SK-N-SH (cell line): ENCODE measurements around the gene MSANTD3. TPM values are rescaled to one million over a fixed set of nuclear protein-coding genes. Genes with fewer than 3 reads are reported as not detected.

ENCODE experiments used
- CTCF ChIA-PET: fragments of 300-600, 350-600 bp; formaldehyde crosslinking; extraction: SDS; loops from one replicate; lab custom pipeline; 2021; lab: Yijun Ruan, JAX
- POLR2A ChIA-PET: fragments of 350-600 bp; sonication (Branson Sonifier 250); formaldehyde crosslinking; extraction: SDS; loops from one replicate; lab custom pipeline; 2020; ENCODE audit warnings: antibody characterized with exemption, inconsistent platforms; lab: Yijun Ruan, JAX
- DNase-seq: peaks from one replicate; pipeline ENCODE4 v3.0.0; 2012
- H2AFZ ChIP-seq: fragments of 200-600 bp; sonication (generic); 2 replicates; pipeline ENCODE4 v1.8.1; 2016; ENCODE audit warnings: antibody characterized with exemption, mild to moderate bottlenecking, low read depth
- H3F3A ChIP-seq: fragments of 200-600 bp; sonication (generic); replicated peaks from 2 replicates; pipeline ENCODE3; 2016; ENCODE audit warnings: antibody characterized with exemption, mild to moderate bottlenecking; ENCODE audit not compliant: insufficient read depth
- H3K27ac ChIP-seq, 2 experiments: fragments of 200-500 bp in 1 of 2; fragments of 200-600 bp in 1 of 2; sonication (Bioruptor generic) in 1 of 2; sonication (generic), shearing (Covaris generic) in 1 of 2; 2 replicates each; pipeline versions ENCODE4 v1.5.1 to v1.6.1; 2014 to 2016; ENCODE audit warnings: low read depth in 2 of 2, inconsistent platforms in 1 of 2, low read length in 1 of 2, mild to moderate bottlenecking in 1 of 2, mixed read lengths in 1 of 2
- H3K27me3 ChIP-seq: fragments of 200-600 bp; sonication (generic), shearing (Covaris generic); 2 replicates; pipeline ENCODE4 v1.6.1; 2016; ENCODE audit warnings: mixed run types; ENCODE audit not compliant: insufficient read depth
- H3K36me3 ChIP-seq, 2 experiments: fragments of 200-500 bp in 1 of 2; fragments of 200-600 bp in 1 of 2; sonication (Bioruptor generic) in 1 of 2; sonication (generic) in 1 of 2; replicated peaks in 1 of 2; 2 replicates each; pipeline versions ENCODE3 to v1.5.1; 2014 to 2016; ENCODE audit warnings: low read length in 1 of 2, mild to moderate bottlenecking in 1 of 2; ENCODE audit not compliant: insufficient read depth in 2 of 2, control insufficient read depth in 1 of 2
- H3K4me1 ChIP-seq, 2 experiments: fragments of 200-500 bp in 1 of 2; fragments of 200-600 bp in 1 of 2; sonication (Bioruptor generic) in 1 of 2; sonication (generic), shearing (Covaris generic) in 1 of 2; 2 replicates each; pipeline versions ENCODE4 v1.5.1 to v1.6.1; 2014 to 2016; ENCODE audit warnings: low read depth in 1 of 2, low read length in 1 of 2, mixed run types in 1 of 2; ENCODE audit not compliant: insufficient read depth in 2 of 2, control insufficient read depth in 1 of 2
- H3K4me2 ChIP-seq: fragments of 200-600 bp; sonication (generic), shearing (Covaris generic); 2 replicates; pipeline ENCODE4 v1.6.1; 2017; ENCODE audit warnings: mixed run types
- H3K4me3 ChIP-seq, 2 experiments: fragments of 200-500 bp in 1 of 2; fragments of 200-600 bp in 1 of 2; sonication (Bioruptor generic) in 1 of 2; sonication (generic), shearing (Covaris generic) in 1 of 2; 2 replicates each; pipeline versions ENCODE4 v1.5.1 to v1.8.1; 2014 to 2016; ENCODE audit warnings: low read depth in 2 of 2, inconsistent platforms in 1 of 2, low read length in 1 of 2, mild to moderate bottlenecking in 1 of 2, mixed read lengths in 1 of 2, moderate library complexity in 1 of 2
- H3K79me2 ChIP-seq: fragments of 200-600 bp; sonication (generic); 2 replicates; pipeline ENCODE4 v1.8.1; 2017; ENCODE audit warnings: mild to moderate bottlenecking; ENCODE audit not compliant: insufficient read depth
- H3K9ac ChIP-seq: fragments of 200-600 bp; sonication (generic); 2 replicates; pipeline ENCODE4 v1.6.1; 2017; ENCODE audit warnings: mixed run types
- H3K9me2 ChIP-seq: fragments of 200-600 bp; sonication (generic); 2 replicates; pipeline ENCODE4 v1.6.1; 2017; ENCODE audit warnings: mixed run types
- H3K9me3 ChIP-seq: fragments of 200-600 bp; sonication (generic); 2 replicates; pipeline ENCODE4 v1.6.1; 2017; ENCODE audit warnings: mixed run types, mild to moderate bottlenecking, moderate library complexity
- H4K20me1 ChIP-seq: fragments of 200-600 bp; sonication (generic); 2 replicates; pipeline ENCODE4 v1.6.1; 2017; ENCODE audit warnings: mild to moderate bottlenecking, mixed run types; ENCODE audit not compliant: insufficient read depth
- ELF1 ChIP-seq: IDR thresholded peaks from 2 replicates; pipeline ENCODE4 v1.4.0; 2012
- EZH2phosphoT487 ChIP-seq: fragments of 200-600 bp; sonication (generic); IDR thresholded peaks from 2 replicates; pipeline ENCODE4 v1.6.1; 2017; ENCODE audit warnings: low read depth, mixed run types, mild to moderate bottlenecking, antibody characterized with exemption, moderate library complexity, borderline replicate concordance
- FOXJ3 ChIP-seq: sonication (generic); formaldehyde crosslinking; IDR thresholded peaks from 2 replicates; pipeline ENCODE4 v1.5.1; 2020; ENCODE audit warnings: mild to moderate bottlenecking, missing genetic modification reagents
- GABPA ChIP-seq: IDR thresholded peaks from 2 replicates; pipeline ENCODE4 v1.4.0; 2012; ENCODE audit warnings: low read depth, mild to moderate bottlenecking
- GATA2 ChIP-seq: sonication (generic); formaldehyde crosslinking; IDR thresholded peaks from 2 replicates; pipeline ENCODE4 v1.5.0; 2020; ENCODE audit warnings: mild to moderate bottlenecking, missing genetic modification reagents
- JUND ChIP-seq: IDR thresholded peaks from 2 replicates; pipeline ENCODE4 v1.4.0; 2012
- MEF2A ChIP-seq: IDR thresholded peaks from 2 replicates; pipeline ENCODE4 v1.4.0; 2012; ENCODE audit warnings: low read depth, borderline replicate concordance
- MXI1 ChIP-seq: IDR thresholded peaks from 2 replicates; pipeline ENCODE4 v1.6.1; 2012; ENCODE audit warnings: mild to moderate bottlenecking, low read depth, low read length, improper control_type of control experiment
- PBX3 ChIP-seq: IDR thresholded peaks from 2 replicates; pipeline ENCODE4; 2012
- POLR2AphosphoS5 ChIP-seq: IDR thresholded peaks from 2 replicates; pipeline ENCODE4 v1.6.1; 2012; ENCODE audit warnings: low read depth, low read length
- RAD21 ChIP-seq: IDR thresholded peaks from 2 replicates; pipeline ENCODE4 v1.6.1; 2012; ENCODE audit warnings: mild to moderate bottlenecking, low read length
- RFX5 ChIP-seq: IDR thresholded peaks from 2 replicates; pipeline ENCODE4 v1.6.1; 2012; ENCODE audit warnings: mild to moderate bottlenecking, improper control_type of control experiment, low read length
- SMC3 ChIP-seq: IDR thresholded peaks from 2 replicates; pipeline ENCODE4 v1.6.1; 2012; ENCODE audit warnings: low read depth, low read length, improper control_type of control experiment
- TCF12 ChIP-seq: IDR thresholded peaks from 2 replicates; pipeline ENCODE4 v1.4.0; 2012
- YY1 ChIP-seq: IDR thresholded peaks from 2 replicates; pipeline ENCODE4 v1.4.0; 2012; ENCODE audit warnings: low read depth, mild to moderate bottlenecking
- WGBS: methylation state at CpG from one replicate; pipeline ENCODE4 v1.1.6; 2017; ENCODE audit warnings: low lambda C conversion rate; 5-methylcytosine and 5-hydroxymethylcytosine counted together
- polyA plus RNA-seq, 3 experiments: library from polyadenylated mRNA; depleted of rRNA; stranded (reverse); fragments of >200 nt; gene quantifications; 2 replicates each; pipeline ENCODE4 v1.2.3, GENCODE V29; 2012
- TF ChIP-seq, protein P1 (sequence below): IDR thresholded peaks from 2 replicates; pipeline ENCODE4 v1.4.0; 2012; ENCODE audit warnings: low read depth, borderline replicate concordance
- TF ChIP-seq, protein P2 (sequence below): IDR thresholded peaks from 2 replicates; pipeline ENCODE4 v1.4.0; 2012; ENCODE audit warnings: low read depth, borderline replicate concordance

Gene MSANTD3
- polyA plus RNA-seq, 1 of the 3 experiments (the other 2 are of a cell fraction), result 48.3 TPM

- H3K79me2 ChIP-seq, result no peaks in the 10 kb centered on the region
- no peak overlapping the region for H3K27ac ChIP-seq
- TF ChIP-seq MXI1 (no peak), MEF2A (no peak), RFX5 (no peak), YY1 (no peak), JUND (no peak), RAD21 (no peak), SMC3 (no peak), POLR2AphosphoS5 (no peak), FOXJ3 (CRISPR knock-in tag) (no peak), TCF12 (no peak), ELF1 (no peak), EZH2phosphoT487 (no peak), GATA2 (no peak), GABPA (no peak)
- TF ChIP-seq, protein P1, sequence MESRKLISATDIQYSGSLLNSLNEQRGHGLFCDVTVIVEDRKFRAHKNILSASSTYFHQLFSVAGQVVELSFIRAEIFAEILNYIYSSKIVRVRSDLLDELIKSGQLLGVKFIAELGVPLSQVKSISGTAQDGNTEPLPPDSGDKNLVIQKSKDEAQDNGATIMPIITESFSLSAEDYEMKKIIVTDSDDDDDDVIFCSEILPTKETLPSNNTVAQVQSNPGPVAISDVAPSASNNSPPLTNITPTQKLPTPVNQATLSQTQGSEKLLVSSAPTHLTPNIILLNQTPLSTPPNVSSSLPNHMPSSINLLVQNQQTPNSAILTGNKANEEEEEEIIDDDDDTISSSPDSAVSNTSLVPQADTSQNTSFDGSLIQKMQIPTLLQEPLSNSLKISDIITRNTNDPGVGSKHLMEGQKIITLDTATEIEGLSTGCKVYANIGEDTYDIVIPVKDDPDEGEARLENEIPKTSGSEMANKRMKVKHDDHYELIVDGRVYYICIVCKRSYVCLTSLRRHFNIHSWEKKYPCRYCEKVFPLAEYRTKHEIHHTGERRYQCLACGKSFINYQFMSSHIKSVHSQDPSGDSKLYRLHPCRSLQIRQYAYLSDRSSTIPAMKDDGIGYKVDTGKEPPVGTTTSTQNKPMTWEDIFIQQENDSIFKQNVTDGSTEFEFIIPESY, result no peak
- TF ChIP-seq, protein P2, sequence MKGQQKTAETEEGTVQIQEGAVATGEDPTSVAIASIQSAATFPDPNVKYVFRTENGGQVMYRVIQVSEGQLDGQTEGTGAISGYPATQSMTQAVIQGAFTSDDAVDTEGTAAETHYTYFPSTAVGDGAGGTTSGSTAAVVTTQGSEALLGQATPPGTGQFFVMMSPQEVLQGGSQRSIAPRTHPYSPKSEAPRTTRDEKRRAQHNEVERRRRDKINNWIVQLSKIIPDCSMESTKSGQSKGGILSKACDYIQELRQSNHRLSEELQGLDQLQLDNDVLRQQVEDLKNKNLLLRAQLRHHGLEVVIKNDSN, result no peak
- no peaks in the 10 kb centered on the region for H4K20me1 ChIP-seq
- H3K4me1 ChIP-seq, result no peaks in the 10 kb centered on the region; a peak in 1 of 4 replicates
- no peaks in the 10 kb centered on the region; the same call in 1 of the 2 replicates for H3K9me3 ChIP-seq
- no peaks in the 10 kb centered on the region for H3K27me3 ChIP-seq
- DNase-seq, result no peak
- no peaks in the 10 kb centered on the region for H3K9me2 ChIP-seq
- H2AFZ ChIP-seq, result no peak overlapping the region
- ChIA-PET POLR2A (no interaction called here), CTCF (interaction anchor here (0.7 to 1.7 kb wide), 3 partner anchors 14 to 31 kb away, joined by 3 to 6 read pairs (median 6); no protein-coding TSS in a partner anchor)
- H3F3A ChIP-seq, result no peaks in the 10 kb centered on the region
- H3K4me3 ChIP-seq, result no peak overlapping the region
- no peaks in the 10 kb centered on the region for H3K36me3 ChIP-seq
- H3K9ac ChIP-seq, result no peak overlapping the region
- 100% methylated on average over 1 of the region's 1 CpG for WGBS
- H3K4me2 ChIP-seq, result no peak overlapping the region
Measured at GRCh38 chr9:100401042-100401441, 25.9 kb upstream of the MSANTD3 start.

- H3K27ac ChIP-seq, result no peak overlapping the region
- no peaks in the 10 kb centered on the region for H3K36me3 ChIP-seq
- H3K9me3 ChIP-seq, result no peaks in the 10 kb centered on the region
- no peaks in the 10 kb centered on the region for H3F3A ChIP-seq
- no peak overlapping the region for H3K9ac ChIP-seq
- H3K27me3 ChIP-seq, result no peaks in the 10 kb centered on the region
- no peaks in the 10 kb centered on the region for H3K9me2 ChIP-seq
- TF ChIP-seq PBX3, result no peak
- CTCF ChIA-PET, result no interaction called here
- POLR2A ChIA-PET, result no interaction called here
- no peak for DNase-seq
- H3K4me3 ChIP-seq, result no peak overlapping the region
- peaks cover 0 to 5% of the 10 kb centered on the region in 2 experiments; a peak in 1 of 4 replicates for H3K4me1 ChIP-seq
- no peaks in the 10 kb centered on the region for H4K20me1 ChIP-seq
- H2AFZ ChIP-seq, result no peak overlapping the region
- H3K4me2 ChIP-seq, result no peak overlapping the region
- 92% methylated on average over 1 of the region's 1 CpG for WGBS
- H3K79me2 ChIP-seq, result no peaks in the 10 kb centered on the region
Measured at GRCh38 chr9:100406962-100407361, 20.0 kb upstream of the MSANTD3 start.
